ENCODE data around the gene CWF19L2. TPM values are rescaled to one million over a fixed set of nuclear protein-coding genes. Genes with fewer than 3 reads are reported as not detected.

CWF19L2 gene
- total RNA-seq, 1 donor from 2014 or later: 17.9 TPM

DNA sequence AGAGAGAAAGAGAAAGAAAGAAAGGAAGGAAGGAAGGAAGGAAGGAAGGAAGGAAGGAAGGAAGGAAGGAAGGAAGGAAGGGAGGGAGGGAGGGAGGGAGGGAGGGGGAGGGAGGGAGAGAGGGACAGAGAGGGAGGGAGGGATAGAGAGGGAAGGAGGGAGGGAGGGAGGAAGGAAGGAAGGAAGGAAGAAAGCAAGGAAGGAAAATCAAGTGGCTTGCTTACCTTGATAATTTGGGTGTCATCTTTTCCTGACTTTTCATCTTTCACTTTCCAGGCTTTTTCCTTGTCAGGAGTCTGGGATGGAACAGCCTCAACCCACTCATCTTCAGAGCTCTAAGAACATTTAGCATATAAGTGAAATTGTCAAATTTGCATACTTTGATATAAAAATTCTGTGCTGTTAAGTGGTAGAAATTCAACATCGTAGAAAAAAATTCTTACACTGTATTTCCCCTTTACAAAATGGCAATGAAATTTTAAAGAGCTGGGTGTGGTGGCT is 14.9 kb downstream of the CWF19L2 start:
- TF ChIP-seq, protein P1, sequence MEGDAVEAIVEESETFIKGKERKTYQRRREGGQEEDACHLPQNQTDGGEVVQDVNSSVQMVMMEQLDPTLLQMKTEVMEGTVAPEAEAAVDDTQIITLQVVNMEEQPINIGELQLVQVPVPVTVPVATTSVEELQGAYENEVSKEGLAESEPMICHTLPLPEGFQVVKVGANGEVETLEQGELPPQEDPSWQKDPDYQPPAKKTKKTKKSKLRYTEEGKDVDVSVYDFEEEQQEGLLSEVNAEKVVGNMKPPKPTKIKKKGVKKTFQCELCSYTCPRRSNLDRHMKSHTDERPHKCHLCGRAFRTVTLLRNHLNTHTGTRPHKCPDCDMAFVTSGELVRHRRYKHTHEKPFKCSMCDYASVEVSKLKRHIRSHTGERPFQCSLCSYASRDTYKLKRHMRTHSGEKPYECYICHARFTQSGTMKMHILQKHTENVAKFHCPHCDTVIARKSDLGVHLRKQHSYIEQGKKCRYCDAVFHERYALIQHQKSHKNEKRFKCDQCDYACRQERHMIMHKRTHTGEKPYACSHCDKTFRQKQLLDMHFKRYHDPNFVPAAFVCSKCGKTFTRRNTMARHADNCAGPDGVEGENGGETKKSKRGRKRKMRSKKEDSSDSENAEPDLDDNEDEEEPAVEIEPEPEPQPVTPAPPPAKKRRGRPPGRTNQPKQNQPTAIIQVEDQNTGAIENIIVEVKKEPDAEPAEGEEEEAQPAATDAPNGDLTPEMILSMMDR (IDR thresholded peaks at IDR 0.05; ENCODE audit: unreplicated experiment): no peak
- peaks cover 21% of the 10 kb centered on the region for H3K36me3 Mint-ChIP-seq (ENCODE audit: insufficient read depth)
- H3K27ac Mint-ChIP-seq: no peak overlapping the region

DNA sequence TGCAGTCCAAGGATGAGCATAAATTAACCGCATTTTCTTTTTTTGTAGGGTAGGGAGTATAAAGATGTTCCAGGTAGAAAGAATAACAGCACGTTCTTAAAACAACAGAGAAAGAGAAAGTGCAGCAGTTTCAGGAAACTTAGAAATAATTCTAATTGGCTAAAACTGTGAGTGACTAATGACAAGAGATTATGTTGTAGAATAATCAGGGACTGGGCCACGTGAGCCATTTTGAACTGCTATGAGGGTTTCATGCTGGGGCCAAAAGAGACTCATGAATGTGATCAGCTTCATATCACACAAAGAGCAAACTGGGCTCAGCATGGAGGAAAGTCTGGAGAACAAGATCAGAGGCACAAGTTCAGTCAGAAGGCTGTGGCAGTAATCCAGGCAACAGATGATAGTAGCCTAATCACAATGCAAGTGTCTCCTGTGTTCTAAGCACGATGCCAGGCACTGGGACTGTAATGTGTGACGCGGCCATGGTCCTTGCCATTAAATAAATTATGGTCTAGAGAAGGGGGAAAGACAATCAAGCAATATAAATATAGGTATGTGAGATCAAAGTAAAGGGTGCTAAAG is 17.9 kb downstream of the CWF19L2 start:
- H3K36me3 Mint-ChIP-seq (ENCODE audit: insufficient read depth): peaks cover 13% of the 10 kb centered on the region
- H3K27me3 Mint-ChIP-seq: no peaks in the 10 kb centered on the region
- H3K27ac Mint-ChIP-seq: peak overlapping the region; percentile 74
- H3K4me1 Mint-ChIP-seq (ENCODE audit: low read depth): no peaks in the 10 kb centered on the region
- DNase-seq (ENCODE audit: low spot score, unreplicated experiment): no peak
- TF ChIP-seq, protein P1 (IDR thresholded peaks at IDR 0.05; ENCODE audit: unreplicated experiment): no peak
- H3K9me3 Mint-ChIP-seq (ENCODE audit: low read depth): no peaks in the 10 kb centered on the region
- H3K4me3 Mint-ChIP-seq (ENCODE audit: low read depth): no peak overlapping the region

More for the DNA sequence above, 14.9 kb downstream of the CWF19L2 start:
- no peak for DNase-seq (ENCODE audit: low spot score, unreplicated experiment)
- no peak overlapping the region for H3K4me3 Mint-ChIP-seq (ENCODE audit: low read depth)
- H3K4me1 Mint-ChIP-seq (ENCODE audit: low read depth): no peaks in the 10 kb centered on the region
- no peaks in the 10 kb centered on the region for H3K9me3 Mint-ChIP-seq (ENCODE audit: low read depth)
- no peaks in the 10 kb centered on the region for H3K27me3 Mint-ChIP-seq

DNA sequence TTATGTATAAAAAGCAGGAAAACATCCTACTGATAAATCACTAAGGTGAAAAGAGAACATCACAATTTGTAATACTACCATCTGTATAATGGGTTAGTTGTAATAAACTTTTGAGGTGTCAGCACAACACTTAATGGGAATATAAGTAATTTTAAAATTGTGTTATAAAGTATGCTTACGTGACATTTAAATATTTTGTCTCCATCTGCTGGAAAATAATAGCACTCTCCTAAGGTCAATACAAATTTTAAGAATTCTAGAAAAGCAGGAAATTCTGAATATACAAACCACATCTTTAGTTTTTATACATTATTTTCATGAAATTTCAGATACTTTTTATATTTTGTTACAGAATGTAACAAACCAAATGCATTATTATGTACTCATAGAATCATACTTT is 19.5 kb downstream of the CWF19L2 start:
- no peak for DNase-seq (ENCODE audit: low spot score, unreplicated experiment)
- H3K27me3 Mint-ChIP-seq: no peaks in the 10 kb centered on the region
- TF ChIP-seq, protein P1 (IDR thresholded peaks at IDR 0.05; ENCODE audit: unreplicated experiment): no peak
- H3K36me3 Mint-ChIP-seq (ENCODE audit: insufficient read depth): peaks cover 9% of the 10 kb centered on the region
- H3K4me3 Mint-ChIP-seq (ENCODE audit: low read depth): no peak overlapping the region
- H3K27ac Mint-ChIP-seq: no peak overlapping the region
- H3K9me3 Mint-ChIP-seq (ENCODE audit: low read depth): no peaks in the 10 kb centered on the region
- no peaks in the 10 kb centered on the region for H3K4me1 Mint-ChIP-seq (ENCODE audit: low read depth)

DNA sequence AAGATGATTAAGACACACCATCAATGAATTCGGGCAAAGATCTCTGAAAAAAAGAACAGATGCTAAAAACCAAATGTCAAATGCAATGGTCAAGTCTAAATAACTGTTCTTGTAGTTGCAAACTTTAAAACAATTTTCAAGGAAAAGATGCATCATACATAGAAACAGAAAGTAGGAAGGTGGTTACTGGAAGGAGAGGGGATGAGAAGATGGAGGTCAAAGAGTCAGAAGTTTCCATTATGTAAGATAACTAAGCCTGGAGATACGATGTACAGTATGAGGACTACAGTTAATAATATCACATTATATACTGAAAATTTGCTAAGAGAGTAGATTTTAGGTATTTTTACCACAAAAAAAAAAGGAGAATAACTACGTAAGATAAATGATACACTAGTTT is 27.1 kb downstream of the CWF19L2 start:
- Mint-ChIP-seq H3K36me3 (ENCODE audit: insufficient read depth) (peaks cover 11% of the 10 kb centered on the region), H3K4me3 (ENCODE audit: low read depth) (no peak overlapping the region), H3K9me3 (ENCODE audit: low read depth) (no peaks in the 10 kb centered on the region), H3K27me3 (no peaks in the 10 kb centered on the region), H3K27ac (no peak overlapping the region), H3K4me1 (ENCODE audit: low read depth) (no peaks in the 10 kb centered on the region)
- DNase-seq (ENCODE audit: low spot score, unreplicated experiment): no peak
- TF ChIP-seq, protein P1 (IDR thresholded peaks at IDR 0.05; ENCODE audit: unreplicated experiment): no peak

DNA sequence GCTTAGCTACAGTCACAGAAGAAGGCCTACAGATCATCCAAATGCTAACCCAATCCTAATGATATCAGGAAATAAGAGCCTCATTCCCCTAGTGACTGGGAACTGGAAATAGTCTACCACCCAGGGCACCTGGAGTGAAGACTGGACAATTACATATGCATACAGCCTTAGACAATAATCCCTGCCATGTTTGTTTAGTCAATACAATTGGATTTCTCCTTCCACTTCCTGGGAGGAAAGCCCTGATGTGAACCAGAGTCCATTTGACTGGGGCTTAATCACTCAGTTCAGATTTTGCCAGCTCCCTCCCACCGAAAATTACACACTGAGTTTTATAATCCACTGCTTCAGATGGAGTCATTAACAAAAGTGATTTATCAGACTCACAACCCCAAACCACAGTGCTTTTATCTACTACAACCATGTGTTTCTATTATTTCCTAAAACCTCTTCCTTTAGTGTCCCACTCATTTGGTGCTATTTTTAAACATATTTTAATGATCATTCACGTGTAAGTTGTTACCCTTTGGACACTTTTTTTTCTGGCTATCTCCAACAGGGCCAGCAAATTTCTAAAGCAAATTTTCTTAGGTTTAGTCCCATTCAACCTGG is 29.9 kb downstream of the CWF19L2 start:
- Mint-ChIP-seq H3K27ac (no peak overlapping the region), H3K36me3 (ENCODE audit: insufficient read depth) (peaks cover 11% of the 10 kb centered on the region), H3K4me1 (ENCODE audit: low read depth) (no peaks in the 10 kb centered on the region), H3K27me3 (no peaks in the 10 kb centered on the region), H3K9me3 (ENCODE audit: low read depth) (no peaks in the 10 kb centered on the region), H3K4me3 (ENCODE audit: low read depth) (no peak overlapping the region)
- TF ChIP-seq, protein P1 (IDR thresholded peaks at IDR 0.05; ENCODE audit: unreplicated experiment): no peak
- no peak for DNase-seq (ENCODE audit: low spot score, unreplicated experiment)
